CD4-positive, alpha-beta T cell treated with Interleukin-2 at 100 ng/mL for 4 hours (primary cell): Measurements from ENCODE around the gene ZFYVE9.
"Not testable (repeated sequence)": the region's sequence is repeated elsewhere in the genome, so short reads cannot be mapped to it uniquely, and the experiment has no call there.

Experiments used
- DNase-seq: peaks from one replicate; pipeline ENCODE4 v3.0.0-alpha.2; 2020; ENCODE audit warnings: low spot score

ZFYVE9 gene, protein sequence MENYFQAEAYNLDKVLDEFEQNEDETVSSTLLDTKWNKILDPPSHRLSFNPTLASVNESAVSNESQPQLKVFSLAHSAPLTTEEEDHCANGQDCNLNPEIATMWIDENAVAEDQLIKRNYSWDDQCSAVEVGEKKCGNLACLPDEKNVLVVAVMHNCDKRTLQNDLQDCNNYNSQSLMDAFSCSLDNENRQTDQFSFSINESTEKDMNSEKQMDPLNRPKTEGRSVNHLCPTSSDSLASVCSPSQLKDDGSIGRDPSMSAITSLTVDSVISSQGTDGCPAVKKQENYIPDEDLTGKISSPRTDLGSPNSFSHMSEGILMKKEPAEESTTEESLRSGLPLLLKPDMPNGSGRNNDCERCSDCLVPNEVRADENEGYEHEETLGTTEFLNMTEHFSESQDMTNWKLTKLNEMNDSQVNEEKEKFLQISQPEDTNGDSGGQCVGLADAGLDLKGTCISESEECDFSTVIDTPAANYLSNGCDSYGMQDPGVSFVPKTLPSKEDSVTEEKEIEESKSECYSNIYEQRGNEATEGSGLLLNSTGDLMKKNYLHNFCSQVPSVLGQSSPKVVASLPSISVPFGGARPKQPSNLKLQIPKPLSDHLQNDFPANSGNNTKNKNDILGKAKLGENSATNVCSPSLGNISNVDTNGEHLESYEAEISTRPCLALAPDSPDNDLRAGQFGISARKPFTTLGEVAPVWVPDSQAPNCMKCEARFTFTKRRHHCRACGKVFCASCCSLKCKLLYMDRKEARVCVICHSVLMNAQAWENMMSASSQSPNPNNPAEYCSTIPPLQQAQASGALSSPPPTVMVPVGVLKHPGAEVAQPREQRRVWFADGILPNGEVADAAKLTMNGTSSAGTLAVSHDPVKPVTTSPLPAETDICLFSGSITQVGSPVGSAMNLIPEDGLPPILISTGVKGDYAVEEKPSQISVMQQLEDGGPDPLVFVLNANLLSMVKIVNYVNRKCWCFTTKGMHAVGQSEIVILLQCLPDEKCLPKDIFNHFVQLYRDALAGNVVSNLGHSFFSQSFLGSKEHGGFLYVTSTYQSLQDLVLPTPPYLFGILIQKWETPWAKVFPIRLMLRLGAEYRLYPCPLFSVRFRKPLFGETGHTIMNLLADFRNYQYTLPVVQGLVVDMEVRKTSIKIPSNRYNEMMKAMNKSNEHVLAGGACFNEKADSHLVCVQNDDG (N-terminal part only)

DNA sequence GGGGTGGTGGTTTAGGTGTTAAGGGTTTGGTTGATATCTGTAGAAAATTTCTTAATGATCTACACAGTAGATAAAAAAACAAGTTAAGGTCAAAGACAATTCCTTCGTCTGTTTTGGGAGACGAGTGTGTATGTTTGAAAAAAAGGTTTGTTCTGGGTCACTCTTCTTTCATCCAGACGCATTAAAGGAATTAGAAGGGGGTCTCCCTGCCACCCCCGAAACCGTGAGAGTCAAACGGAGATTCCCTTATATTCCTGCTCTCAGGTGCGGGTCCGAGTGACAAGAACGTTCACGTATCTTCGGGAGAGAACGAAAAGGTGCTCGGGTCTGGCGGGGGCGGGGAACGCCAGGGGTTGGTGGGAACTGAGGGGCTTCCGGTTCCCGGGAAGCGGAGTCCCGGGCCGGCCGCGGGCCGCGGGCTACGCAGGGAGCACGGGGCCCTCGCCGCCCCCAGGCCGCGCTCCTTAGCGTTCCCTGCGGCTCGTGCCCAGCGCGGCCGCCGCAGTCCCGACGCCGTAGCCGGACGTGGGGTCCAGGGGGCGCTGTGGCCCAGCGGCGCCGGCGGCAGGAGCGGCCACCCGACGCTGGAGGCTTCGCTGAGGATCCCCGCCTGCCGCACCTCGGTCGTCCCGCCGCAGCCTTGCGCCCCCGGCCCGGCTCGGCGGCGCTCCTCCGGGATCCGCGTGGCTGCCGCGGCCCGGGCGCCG, at the start of gene ZFYVE9:
TSS of gene ZFYVE9 (plus strand) at position 577 of the 707 bp plus-strand sequence. CDS start 91,118 bp downstream, outside the sequence.
- DNase-seq, result peak; percentile 70

DNA sequence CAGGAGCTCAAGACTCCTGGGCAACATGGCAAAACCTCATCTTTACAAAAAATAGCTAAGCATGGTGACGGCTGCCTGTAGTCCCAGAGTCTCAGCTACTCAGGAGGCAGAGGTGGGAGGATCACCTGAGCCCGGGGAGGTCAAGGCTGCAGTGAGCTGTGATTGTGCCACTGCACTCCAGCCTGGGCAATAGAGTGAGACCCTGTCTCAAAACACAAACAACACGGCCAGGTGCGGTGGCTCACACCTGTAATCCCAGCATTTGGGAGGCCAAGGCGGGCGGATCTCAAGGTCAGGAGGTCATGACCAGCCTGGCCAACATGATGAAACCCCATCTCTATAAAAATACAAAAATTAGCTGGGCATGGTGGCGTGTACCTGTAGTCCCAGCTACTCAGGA, 47.6 kb upstream of the ZFYVE9 start:
- not testable (repeated sequence) for DNase-seq

DNA sequence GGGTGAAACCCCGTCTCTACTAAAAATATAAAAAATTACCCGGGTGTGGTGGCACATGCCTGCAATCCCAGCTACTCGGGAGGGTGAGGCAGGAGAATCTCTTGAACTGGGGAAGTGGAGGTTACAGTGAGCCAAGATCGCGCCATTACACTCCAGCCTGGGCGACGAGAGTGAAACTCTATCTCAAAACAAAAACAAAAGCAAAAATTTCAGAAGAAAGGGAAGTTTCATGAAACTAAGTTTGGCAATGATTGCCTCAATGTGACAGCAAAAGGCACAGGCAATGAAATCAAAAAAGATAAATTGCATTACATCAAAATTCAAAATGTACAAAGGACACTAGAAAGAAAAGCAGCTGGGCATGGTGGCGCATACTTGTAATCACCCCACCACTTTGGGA, 45.7 kb upstream of the ZFYVE9 start:
- no peak for DNase-seq

DNA sequence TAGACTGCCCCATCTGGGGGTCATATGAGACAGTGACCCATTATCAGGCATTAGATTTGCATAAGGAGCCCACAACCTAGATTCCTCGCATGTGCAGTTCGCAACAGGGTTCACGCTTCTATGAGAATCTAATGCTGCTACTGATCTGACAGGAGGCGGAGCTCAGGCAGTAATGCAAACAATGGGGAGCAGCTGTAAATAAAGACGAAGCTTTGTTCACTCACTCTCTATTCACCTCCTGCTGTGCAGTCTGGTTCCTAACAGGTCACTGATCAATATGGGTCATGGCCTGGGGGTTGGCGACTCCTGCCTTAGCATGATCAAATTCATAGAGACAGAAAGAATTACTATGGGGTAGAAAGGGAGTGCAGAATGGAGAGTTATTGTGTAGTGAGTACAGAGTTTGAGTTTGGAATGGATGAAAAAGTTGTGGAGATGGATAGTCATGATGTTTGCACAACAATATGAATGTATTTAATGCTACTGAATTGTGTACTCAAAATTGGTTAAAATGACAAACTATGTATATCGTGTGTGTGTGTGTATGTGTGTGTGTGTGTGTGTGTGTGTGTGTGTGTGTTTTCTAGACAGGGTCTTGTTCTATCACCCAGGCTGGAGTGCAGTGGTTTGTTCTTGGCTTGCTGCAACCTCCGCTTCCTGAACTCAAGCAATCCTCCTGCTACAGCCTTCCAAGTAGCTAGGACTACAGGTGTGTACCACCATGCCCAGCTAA, 43.6 kb upstream of the ZFYVE9 start:
- DNase-seq, result no peak

DNA sequence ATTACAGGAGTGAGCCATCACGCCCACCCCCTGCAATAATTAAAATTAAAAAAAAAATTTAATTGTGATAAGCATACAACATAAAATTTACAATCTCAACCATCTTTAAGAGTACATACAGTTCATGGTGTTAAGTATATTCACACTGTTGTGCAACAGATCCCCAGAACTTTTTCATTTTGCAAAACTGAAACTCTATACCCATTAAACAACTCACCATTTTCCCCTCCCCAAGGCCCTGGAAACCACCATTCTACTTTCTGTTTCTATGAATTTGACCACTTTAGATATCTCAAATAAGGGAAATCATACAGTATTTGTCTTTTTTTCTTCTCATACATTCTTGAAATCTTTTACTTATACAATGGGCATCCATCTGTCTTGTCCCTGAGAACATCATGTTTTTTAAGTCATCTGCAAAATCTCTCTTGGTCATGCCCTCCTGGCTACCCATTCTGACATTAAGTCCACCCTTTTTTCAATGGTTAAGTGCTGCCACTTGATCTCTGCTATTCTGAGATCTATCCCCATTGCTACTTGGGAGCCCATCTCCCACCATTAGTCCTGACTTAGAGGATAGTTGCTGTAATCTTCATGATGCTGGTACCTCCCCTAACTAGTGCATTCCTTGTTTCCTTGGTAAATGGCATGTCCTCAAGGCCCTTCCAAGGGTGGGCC, 39.4 kb upstream of the ZFYVE9 start:
- no peak for DNase-seq

DNA sequence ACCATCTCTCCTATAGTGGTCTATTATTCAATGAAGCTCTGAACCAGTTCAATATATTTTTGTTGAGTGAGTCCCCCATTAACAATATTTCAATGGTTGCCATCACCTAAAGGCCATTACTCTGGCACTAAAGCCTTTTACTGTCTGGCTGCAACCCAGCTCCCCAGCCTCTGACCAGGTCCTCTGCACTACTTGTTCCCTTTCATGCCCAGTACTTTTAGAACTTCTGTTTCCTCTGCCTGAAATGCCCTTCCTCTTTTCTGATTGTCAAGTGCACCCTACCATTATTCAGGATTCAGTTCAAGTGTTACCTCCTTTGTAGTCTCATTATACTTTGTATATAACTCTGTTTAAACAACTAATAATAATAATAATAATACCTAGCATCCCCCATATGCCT, 30.4 kb upstream of the ZFYVE9 start:
- no peak for DNase-seq

DNA sequence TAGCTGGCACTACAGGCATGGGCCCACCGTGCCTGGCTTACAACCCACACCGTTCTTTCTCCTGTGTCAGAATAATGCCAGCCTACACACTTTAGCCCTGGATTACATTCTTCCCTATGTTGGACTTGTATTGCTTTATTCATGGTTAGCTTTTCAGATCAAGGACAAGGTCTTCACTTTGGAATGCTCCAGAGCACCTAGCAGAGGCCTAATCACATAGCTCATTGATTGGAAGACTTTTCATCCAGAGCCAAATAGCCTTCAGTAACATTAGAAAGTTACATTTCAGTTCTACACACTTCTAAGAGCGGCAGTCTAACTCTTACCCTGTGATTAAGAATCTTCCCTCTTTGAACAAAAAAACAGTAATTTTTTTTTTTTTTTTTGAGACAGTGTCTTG, 29.4 kb upstream of the ZFYVE9 start:
- no peak for DNase-seq

DNA sequence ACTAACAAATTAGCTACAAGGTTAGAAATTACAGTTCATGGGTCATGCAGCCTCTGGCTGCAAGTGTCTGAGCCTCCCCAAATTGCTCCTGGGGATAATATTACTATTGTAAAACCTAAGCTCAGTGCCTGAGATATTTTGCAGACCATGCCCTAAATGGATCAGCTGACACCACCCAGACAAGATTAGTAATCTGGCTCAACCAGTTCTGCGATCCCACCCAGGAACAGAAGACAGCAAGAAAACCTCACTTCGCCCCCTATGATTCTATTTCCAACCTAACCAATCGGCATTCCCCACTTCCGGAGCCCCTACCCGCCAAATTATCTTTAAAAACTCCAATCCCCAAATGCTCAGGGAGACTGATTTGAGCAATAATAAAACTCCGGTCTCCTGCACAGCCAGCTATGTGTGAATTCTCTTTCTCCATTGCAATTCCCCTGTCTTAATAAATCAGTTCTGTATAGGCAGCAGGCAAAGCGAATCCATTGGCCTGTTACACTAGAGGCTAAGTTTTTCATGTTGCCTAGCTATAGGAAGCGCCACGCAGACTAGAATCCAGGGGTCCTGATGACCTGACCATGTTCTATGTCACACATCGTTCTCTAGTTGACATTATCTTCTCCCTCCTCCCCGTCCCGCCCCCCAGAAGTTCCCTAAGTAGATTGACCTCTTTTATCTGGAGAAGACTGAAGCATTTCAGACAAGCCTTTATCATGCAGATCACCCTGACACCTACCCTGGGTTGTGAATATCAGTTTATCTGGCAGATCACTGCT, 22.4 kb upstream of the ZFYVE9 start:
- no peak for DNase-seq

DNA sequence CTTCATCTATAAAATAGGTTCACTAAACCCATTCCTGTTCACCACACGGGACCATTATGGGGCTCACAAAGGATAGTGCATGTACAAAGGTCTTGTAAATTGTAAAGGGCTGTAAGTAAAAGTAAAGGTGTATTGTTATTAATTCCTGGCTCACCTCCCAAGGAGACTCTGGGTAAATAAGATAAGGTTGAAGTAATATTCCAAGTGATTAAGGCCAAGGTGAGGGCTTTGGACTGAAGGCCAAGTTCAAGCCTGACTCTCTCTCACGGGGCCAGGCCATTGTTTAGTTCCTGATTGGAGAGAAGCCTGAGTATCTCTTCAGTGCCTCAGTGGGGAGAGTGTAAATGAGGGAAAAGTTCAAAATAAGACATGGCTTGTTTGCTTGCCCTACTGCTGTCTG, 19.5 kb upstream of the ZFYVE9 start:
- DNase-seq, result no peak

DNA sequence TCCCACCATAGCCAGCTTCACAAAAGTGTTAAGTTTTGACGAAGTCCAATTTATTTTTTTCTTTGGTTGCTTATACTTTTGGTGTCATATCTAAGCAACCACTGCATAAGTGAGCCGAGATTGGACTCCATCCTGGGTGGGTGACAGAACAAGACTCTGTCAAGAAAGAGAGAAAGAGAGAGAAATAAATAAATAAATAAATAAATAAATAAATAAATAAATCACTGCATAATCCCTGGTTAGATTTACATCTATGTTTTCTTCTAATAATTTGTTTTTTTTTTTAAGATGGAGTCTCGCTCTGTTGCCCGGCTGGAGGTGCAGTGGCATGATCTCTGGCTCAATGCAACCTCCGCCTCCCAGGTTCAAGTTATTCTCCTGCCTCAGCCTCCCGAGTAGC, 18.3 kb upstream of the ZFYVE9 start:
- DNase-seq, result no peak

DNA sequence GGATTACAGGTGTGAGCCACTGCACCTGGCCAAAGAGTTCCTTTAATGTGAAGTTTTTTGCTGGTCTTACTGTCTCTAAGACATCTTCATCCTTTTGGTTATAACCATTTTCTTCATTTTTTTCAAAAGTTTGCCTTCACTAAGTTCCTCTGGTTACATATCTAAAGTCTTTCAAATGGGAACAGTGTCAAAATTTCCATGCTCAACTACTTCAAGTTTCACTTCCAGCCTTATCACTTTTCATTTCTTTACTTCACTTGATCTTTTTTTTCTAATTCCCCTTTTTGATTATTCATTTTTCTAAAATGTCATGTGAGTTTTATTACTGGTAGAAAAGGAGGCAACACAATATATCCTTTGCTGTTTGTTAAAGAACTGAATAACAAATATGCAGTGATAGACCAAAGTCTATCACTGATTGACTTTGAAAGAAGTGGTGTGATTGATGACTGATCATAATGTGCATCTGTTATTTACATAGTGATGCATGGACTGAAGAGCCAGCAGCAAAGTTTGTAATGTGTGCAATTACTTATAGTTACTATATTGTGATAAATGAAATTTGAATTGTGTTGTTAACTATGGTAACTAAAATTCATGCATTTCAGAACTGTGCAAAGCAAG, 16.0 kb upstream of the ZFYVE9 start:
- DNase-seq, result no peak

DNA sequence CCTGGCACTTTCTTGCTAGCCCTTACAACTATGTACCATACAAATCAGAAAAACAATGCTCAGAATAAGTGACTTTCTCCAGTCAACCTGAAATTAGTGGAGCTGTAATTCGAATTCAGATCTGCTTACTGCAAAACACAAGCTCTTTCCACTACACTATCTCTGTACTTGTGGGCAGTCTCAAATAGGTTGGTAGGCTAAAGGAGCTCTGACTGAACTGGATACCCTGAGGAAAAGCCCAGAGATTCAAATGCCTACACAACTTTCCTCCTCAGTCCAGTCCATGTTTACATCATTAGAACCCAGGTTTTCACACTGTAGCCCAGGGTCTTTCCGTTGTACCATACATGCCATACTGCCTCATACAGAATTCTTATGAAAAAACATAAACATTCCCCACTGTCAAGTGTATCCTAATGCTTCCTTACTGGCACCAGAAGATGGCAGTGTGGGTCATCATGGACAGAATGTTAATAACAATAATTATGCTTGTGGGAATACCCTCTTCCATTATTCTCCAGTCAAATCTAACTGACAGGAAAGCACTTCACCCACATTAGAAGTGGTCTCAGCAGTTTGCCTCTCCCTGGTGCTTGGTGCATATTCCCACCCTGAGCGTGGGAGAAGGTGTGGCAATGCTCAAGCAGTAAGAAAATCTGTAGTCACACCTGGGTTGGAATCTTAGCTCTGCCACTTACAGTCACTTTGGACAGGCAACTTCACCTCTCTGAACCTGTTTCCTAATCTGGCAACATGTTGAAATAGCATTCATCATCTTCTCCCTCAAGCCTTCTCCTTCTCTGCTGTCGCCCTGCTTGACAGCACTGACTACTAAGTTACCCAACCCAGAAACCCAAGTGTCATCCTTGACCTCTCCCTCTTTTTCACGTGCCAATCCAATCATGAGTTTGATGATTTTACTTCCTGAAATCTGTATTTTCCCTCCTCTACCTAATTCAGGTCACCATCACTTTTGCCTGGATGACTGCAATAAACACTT, 14.4 kb upstream of the ZFYVE9 start:
- DNase-seq, result peak; percentile 41

DNA sequence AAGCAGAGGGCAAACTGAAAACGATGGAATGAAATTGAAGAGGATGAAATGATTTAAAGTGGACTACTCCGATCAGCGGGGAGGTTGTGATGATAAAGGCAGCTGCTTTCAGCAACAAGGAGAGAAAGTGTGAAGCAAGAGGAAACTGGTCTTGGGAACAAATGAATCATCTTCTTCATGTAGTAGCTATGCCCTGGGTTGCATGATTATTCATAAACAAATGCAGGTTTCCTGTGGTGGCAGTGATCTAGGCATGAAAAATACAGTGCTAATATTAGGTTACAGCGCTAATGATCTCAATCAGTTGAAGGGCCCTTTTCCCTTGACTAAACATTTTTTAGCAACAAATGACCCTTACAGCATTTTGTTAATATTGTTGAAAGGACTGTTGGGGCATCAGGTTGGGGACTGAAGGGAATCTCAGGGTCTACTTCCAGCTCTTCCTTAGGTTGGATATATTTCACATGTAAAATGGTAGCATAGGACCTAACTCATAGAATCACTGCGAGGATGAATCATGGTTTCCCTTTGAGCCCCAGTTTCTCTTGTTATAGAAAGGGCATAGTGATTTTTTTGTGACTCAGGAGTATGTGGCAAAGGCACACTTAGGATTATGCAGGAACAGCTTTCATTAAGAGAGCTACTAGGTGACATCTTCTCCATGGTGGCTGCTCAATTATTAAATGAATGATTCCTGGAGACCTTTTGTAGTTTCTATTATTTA, 1.9 kb upstream of the ZFYVE9 start:
- DNase-seq, result peak; percentile 65

DNA sequence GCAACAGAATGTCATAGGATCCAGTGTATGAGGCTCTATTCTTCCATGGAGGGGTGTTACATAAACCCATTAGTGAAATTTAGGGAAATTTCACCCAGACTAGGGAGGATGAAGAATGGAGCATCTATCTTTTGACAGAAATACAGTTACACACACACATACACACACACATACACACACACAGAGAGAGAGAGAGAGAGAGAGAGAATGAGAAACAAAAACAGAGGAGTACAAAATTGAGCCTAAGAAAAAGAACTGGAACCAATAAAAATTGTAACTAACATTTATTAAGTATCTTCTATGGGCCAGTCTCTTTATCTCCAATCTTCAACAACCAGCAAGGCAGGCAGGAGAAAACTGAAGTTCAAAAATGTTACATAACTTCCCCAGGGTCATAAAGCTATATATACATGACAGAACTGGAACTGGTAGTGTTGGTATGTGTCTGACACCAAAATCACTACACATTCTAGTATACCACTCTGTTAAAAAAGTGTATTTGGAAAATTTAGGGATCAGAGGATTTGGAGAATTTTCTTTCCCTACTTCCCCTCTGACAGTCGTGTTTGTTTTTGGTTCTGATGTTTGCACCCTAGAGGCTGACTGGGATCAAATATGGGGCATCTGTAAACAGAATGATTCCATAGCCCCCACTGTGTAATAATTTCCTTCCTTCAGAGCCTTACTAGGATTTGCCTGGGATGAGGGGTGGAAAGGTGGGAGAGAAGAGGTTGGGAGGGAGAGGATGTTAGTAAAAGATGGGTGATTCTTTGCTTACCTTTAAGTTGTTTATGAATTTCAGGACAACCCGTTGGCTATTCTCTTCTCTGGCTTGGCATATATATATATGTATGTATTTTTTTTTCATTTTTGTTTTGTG, 1.0 kb upstream of the ZFYVE9 start:
- no peak for DNase-seq

DNA sequence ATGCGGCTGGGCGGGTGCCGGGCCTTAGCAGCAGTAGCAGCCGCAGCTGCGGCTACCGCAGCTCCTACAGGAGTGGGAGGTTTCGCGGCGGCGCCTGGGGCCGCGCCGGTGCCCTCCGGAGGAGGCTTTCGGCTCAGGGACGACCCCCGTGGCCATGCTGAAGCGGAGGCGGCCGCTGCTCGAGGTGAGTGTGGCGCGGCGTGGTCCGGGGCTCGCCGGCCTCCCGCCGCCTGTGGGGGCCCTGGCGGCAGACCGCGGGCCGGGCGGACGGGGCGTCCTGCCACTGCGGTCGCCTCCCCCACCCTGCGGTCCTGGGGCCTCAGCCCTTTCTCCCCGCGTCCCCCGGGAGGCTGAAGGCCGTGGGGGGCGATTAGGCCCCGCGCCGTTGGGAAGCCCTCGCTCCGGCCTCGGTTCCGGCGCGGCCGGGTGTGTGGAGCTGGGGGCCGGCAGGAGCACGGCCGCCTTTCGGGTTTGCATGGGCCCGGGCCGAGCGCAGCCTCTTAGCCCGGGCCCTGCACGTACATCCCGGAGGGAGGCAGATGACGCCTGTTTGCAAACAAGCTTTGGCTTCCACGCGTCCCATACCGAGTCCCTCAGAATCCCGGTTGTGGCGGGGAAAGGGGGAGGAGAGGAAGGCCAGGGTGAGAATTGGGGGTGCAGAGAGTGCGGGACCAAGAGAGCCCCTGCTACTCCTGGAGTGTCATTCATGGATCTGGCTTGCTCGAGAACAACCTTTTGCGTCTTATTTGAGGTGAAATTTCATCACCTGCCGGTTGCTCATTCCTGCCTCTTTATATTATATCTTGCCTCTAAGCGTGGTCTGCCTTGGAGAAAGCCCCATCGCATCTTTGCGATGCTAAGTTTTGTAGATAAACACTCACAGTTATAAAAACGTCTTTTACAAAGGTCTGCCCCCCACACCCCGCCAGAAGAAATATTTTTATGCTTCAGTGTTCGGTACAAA, 613 bp downstream of the ZFYVE9 start:
- DNase-seq, result peak; percentile 8
